ENCODE data around the gene ZP1.

Gene ZP1

DNA sequence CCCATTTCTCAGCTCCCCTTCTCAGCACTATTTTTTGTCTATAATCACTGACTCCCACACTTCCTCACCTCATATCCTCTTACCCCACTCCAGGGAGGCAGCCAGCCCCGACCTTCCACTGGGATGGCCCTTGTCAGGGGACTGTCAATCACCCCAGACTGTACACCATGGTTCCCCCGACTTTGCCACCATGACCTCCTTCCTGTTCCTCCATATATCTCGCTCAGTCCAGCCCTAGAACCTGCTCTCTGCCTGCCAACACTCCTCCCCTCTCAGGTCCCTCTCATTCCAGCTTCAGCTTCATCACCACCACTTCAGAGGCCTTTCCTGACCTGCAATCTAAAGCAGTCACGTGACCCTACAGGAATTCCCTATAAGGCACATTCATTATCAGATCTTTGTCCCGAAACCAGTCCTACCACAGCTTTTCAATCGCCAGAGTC, 22.5 kb downstream of the ZP1 start:
- no peak for DNase-seq
- no peak overlapping the region for H3K27ac ChIP-seq
- H3K9me3 ChIP-seq, result no peaks in the 10 kb centered on the region
- no peaks in the 10 kb centered on the region for H3K4me1 ChIP-seq
- H3K36me3 ChIP-seq, result peaks cover 37 to 64% (median 40%) of the 10 kb centered on the region in 3 donors
- intact Hi-C loops (cut with DNase I; ENCODE audit: low total_unique reads), result no loop called here
- no peak for TF ChIP-seq CTCF (IDR thresholded peaks at IDR 0.05)
- H3K27me3 ChIP-seq, result no peaks in the 10 kb centered on the region
- no peak overlapping the region for H3K4me3 ChIP-seq

DNA sequence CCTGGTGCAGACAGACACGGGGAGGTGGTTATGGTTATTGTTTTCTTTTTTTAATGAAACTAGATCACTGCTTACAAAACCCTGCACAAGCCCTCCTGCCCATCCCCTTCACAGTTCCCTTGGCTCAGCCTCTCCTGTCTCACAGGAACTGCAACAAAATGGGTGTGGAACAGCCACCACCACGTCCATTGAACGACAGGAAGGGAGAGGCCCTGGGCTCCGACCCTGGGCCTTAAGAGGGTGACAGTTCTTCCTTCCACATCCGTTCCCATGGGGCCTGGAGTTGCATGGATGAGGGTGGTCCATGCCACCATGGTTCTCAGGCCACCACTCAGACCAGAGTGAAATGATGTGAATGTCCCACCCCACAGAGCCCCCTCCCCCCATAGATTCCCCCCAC, 23.4 kb downstream of the ZP1 start:
- DNase-seq, result no peak

GRCh38 chr11:60891103-60891741, 23.9 kb downstream of the ZP1 start:
- Histone ChIP-seq H3K4me1 (no peaks in the 10 kb centered on the region), H3K36me3 (peaks cover 45 to 77% (median 53%) of the 10 kb centered on the region in 3 donors), H3K4me3 (no peak overlapping the region), H3K27me3 (no peaks in the 10 kb centered on the region), H3K9me3 (no peaks in the 10 kb centered on the region), H3K27ac (no peak overlapping the region)
- no peak for TF ChIP-seq CTCF (IDR thresholded peaks at IDR 0.05)
- DNase-seq, result no peak
- intact Hi-C loops (cut with DNase I; ENCODE audit: low total_unique reads), result no loop called here

More for the DNA sequence above, 23.4 kb downstream of the ZP1 start:
- H3K9me3 ChIP-seq, result no peaks in the 10 kb centered on the region
- no peak overlapping the region for H3K4me3 ChIP-seq
- TF ChIP-seq CTCF (IDR thresholded peaks at IDR 0.05), result no peak
- no peaks in the 10 kb centered on the region for H3K4me1 ChIP-seq
- H3K27me3 ChIP-seq, result no peaks in the 10 kb centered on the region
- intact Hi-C loops (cut with DNase I; ENCODE audit: low total_unique reads), result no loop called here
- no peak overlapping the region for H3K27ac ChIP-seq
- H3K36me3 ChIP-seq, result peaks cover 40 to 72% (median 48%) of the 10 kb centered on the region in 3 donors

GRCh38 chr11:60895687-60896086, 28.3 kb downstream of the ZP1 start:
- no peaks in the 10 kb centered on the region for H3K4me1 ChIP-seq
- peaks cover 62 to 97% (median 83%) of the 10 kb centered on the region in 3 donors for H3K36me3 ChIP-seq
- no peaks in the 10 kb centered on the region for H3K27me3 ChIP-seq
- H3K9me3 ChIP-seq, result no peaks in the 10 kb centered on the region
- H3K4me3 ChIP-seq, result no peak overlapping the region
- no peak overlapping the region for H3K27ac ChIP-seq
- intact Hi-C loops (cut with DNase I; ENCODE audit: low total_unique reads), result no loop called here
- TF ChIP-seq CTCF (IDR thresholded peaks at IDR 0.05), result no peak
- no peak for DNase-seq

GRCh38 chr11:60897496-60897895, 30.2 kb downstream of the ZP1 start:
- Histone ChIP-seq H3K4me3 (no peak overlapping the region), H3K27ac (no peak overlapping the region), H3K4me1 (peaks cover 0 to 2% (median 0%) of the 10 kb centered on the region in 4 donors), H3K27me3 (no peaks in the 10 kb centered on the region), H3K9me3 (no peaks in the 10 kb centered on the region), H3K36me3 (peaks cover 78 to 98% (median 94%) of the 10 kb centered on the region in 3 donors)
- TF ChIP-seq CTCF (IDR thresholded peaks at IDR 0.05), result no peak
- DNase-seq, result no peak
- intact Hi-C loops (cut with DNase I; ENCODE audit: low total_unique reads), result no loop called here

Data from tibial artery (tissue), 4 donors.